ENCODE results near the gene FSCN2. TPM values are rescaled to one million over a fixed set of nuclear protein-coding genes. Genes with fewer than 3 reads are reported as not detected.

The FSCN2 gene
- total RNA-seq, 2 donors from 2014 or later, result 1.0 to 2.2 TPM

DNA sequence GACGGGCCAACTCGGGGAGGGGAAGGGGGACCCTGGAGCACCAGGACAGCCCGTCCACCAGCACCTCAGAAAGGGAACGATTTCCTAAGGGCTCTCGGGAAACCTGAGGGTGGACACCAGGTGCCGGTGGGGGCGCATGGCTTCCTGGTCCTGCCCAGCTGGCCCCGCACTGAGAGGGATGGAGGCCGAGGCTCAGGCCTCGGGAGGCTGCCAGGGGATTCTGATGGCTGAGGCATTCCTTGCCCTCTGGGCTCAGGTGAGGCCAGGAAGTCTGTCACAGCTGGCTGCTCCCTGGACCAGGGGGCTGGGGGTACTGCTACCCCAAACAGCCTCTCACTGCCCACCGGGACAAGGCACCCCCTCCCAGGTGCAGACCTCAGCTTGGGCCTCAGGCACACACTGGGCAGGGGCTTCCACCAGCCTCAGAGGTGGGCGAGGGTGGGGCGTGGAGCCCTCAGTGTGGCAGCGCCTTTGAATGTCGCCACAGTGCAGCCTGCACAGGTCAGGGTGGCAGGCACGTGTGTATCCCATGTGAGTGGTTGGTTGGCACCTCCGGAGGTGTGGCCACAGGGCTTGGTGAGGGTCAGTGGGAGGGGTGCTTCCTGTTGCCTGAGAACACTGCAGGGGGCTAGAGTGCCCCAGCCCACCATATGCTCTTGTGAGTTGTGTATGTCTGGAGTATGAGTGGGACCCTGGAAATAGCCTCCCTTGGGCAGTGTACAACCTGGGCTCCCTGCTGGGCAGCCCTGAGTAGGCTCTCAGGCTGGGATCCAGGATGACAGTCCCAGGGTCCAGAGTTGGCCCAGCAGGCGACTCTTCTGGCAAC is 3.9 kb upstream of the FSCN2 start:
- DNase-seq, result no peak
- Histone ChIP-seq H3K27ac (no peak overlapping the region), H3K9me3 (no peaks in the 10 kb centered on the region), H3K4me1 (peaks cover 5% of the 10 kb centered on the region), H3K36me3 (no peaks in the 10 kb centered on the region), H3K4me3 (no peak overlapping the region), H3K27me3 (peaks cover 35% of the 10 kb centered on the region), H3K9ac (ENCODE audit: low read depth in 2 of 2, low read length in 2 of 2) (no peak overlapping the region)
- intact Hi-C loops (cut with DNase I), result no loop called here
- TF ChIP-seq, protein P1, sequence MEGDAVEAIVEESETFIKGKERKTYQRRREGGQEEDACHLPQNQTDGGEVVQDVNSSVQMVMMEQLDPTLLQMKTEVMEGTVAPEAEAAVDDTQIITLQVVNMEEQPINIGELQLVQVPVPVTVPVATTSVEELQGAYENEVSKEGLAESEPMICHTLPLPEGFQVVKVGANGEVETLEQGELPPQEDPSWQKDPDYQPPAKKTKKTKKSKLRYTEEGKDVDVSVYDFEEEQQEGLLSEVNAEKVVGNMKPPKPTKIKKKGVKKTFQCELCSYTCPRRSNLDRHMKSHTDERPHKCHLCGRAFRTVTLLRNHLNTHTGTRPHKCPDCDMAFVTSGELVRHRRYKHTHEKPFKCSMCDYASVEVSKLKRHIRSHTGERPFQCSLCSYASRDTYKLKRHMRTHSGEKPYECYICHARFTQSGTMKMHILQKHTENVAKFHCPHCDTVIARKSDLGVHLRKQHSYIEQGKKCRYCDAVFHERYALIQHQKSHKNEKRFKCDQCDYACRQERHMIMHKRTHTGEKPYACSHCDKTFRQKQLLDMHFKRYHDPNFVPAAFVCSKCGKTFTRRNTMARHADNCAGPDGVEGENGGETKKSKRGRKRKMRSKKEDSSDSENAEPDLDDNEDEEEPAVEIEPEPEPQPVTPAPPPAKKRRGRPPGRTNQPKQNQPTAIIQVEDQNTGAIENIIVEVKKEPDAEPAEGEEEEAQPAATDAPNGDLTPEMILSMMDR (IDR thresholded peaks at IDR 0.05), result no peak

DNA sequence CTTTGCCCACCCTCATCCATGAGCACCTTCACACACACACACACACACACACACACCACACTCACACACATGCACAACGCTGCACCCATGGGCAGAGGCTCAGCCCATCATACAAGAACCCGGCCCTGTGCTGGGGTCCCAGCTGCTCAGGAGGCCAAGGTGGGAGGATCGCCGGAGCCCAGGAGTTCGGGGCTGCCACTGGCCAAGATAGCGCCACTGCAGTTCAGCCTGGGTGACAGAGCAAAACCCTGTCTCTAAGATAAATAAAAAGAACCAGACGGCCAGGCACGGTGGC is 3.4 kb upstream of the FSCN2 start:
- peaks cover 3% of the 10 kb centered on the region for H3K4me1 ChIP-seq
- DNase-seq, result no peak
- H3K9me3 ChIP-seq, result no peaks in the 10 kb centered on the region
- H3K27me3 ChIP-seq, result peaks cover 41% of the 10 kb centered on the region
- TF ChIP-seq, protein P1 (IDR thresholded peaks at IDR 0.05), result no peak
- H3K4me3 ChIP-seq, result no peak overlapping the region
- H3K36me3 ChIP-seq, result no peaks in the 10 kb centered on the region
- H3K9ac ChIP-seq (ENCODE audit: low read depth in 2 of 2, low read length in 2 of 2), result no peak overlapping the region
- intact Hi-C loops (cut with DNase I), result no loop called here
- H3K27ac ChIP-seq, result no peak overlapping the region

DNA sequence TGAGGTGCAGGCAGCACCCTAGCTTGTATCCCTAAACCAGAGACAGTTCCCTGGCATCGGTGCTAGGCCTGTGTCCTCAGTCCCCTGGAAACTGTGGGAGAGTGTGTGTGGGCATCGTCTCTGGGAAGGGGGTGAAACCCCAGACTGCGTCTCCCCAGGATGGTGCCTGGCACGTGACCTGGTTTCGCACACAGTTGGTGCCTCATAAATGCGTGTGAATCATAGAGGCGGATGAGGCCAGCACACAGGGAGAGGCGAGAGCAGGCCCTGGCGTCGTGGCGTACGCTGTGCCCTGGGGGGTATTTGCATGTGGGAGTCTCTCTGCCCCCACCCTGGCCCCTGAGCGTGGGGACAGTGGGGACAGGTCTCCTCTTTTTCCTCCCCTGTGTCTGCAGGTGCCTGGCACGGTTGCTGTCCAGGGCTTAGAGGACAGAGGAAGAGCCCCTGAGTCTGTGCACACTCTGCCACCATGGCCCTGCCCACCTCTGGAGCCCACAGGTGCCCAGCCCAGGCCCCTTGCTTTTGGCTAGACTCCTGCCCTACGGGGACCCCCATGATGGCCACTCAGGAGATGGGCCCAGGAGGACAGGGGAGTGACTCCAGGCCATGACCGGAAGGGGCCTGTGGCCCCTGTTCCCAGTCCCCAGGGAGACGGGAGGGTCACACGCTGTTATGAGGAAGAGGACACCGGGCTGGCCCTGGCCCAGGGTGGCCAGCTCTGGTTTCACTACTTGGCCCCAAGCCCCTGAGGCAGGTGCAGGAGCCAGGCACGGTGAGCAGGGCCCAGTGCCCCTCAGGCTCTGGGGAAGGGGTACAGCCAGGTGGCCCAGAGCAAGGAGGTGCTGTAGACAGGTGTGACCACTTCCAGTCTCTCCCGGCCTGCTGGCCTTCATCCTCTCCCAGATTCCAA is 1.3 kb upstream of the FSCN2 start:
- no peak for DNase-seq
- H3K9ac ChIP-seq (ENCODE audit: low read depth in 2 of 2, low read length in 2 of 2), result no peak overlapping the region
- no peaks in the 10 kb centered on the region for H3K36me3 ChIP-seq
- intact Hi-C loops (cut with DNase I), result no loop called here
- H3K4me3 ChIP-seq, result no peak overlapping the region
- peaks cover 41% of the 10 kb centered on the region for H3K27me3 ChIP-seq
- TF ChIP-seq, protein P1 (IDR thresholded peaks at IDR 0.05), result no peak
- no peaks in the 10 kb centered on the region for H3K4me1 ChIP-seq
- no peak overlapping the region for H3K27ac ChIP-seq
- no peaks in the 10 kb centered on the region for H3K9me3 ChIP-seq

DNA sequence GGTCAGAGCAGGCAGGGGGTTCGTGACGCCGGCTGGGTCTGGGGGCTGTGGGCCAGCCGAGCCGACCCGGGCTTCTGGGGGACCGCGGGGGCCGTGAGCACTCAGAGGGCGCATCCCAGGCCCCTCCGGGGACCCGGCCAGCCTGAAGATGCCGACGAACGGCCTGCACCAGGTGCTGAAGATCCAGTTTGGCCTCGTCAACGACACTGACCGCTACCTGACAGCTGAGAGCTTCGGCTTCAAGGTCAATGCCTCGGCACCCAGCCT is 140 bp downstream of the FSCN2 start:
- Histone ChIP-seq H3K4me3 (no peak overlapping the region), H3K27ac (no peak overlapping the region), H3K9me3 (no peaks in the 10 kb centered on the region), H3K9ac (ENCODE audit: low read depth in 2 of 2, low read length in 2 of 2) (no peak overlapping the region), H3K36me3 (no peaks in the 10 kb centered on the region), H3K4me1 (no peaks in the 10 kb centered on the region), H3K27me3 (peaks cover 41% of the 10 kb centered on the region)
- no peak for DNase-seq
- intact Hi-C loops (cut with DNase I), result no loop called here
- TF ChIP-seq, protein P1 (IDR thresholded peaks at IDR 0.05), result no peak

DNA sequence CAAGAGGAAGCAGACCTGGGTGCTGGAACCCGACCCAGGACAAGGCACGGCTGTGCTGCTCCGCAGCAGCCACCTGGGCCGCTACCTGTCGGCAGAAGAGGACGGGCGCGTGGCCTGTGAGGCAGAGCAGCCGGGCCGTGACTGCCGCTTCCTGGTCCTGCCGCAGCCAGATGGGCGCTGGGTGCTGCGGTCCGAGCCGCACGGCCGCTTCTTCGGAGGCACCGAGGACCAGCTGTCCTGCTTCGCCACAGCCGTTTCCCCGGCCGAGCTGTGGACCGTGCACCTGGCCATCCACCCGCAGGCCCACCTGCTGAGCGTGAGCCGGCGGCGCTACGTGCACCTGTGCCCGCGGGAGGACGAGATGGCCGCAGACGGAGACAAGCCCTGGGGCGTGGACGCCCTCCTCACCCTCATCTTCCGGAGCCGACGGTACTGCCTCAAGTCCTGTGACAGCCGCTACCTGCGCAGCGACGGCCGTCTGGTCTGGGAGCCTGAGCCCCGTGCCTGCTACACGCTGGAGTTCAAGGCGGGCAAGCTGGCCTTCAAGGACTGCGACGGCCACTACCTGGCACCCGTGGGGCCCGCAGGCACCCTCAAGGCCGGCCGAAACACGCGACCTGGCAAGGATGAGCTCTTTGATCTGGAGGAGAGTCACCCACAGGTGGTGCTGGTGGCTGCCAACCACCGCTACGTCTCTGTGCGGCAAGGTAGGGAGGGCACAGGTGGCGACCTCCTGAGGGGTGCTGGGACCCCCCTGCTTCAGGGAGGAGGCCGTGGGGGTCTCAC is 667 bp downstream of the FSCN2 start:
- H3K4me3 ChIP-seq, result no peak overlapping the region
- no peaks in the 10 kb centered on the region for H3K36me3 ChIP-seq
- no peak overlapping the region for H3K27ac ChIP-seq
- no peaks in the 10 kb centered on the region for H3K4me1 ChIP-seq
- no peak for DNase-seq
- TF ChIP-seq, protein P1 (IDR thresholded peaks at IDR 0.05), result no peak
- intact Hi-C loops (cut with DNase I), result no loop called here
- H3K27me3 ChIP-seq, result peaks cover 41% of the 10 kb centered on the region
- H3K9ac ChIP-seq (ENCODE audit: low read depth in 2 of 2, low read length in 2 of 2), result no peak overlapping the region
- H3K9me3 ChIP-seq, result no peaks in the 10 kb centered on the region

Measured in colonic mucosa (tissue), 4 donors.